ENCODE results near the gene CYSRT1.

Gene CYSRT1

GRCh38 chr9:137212520-137212919, 12.5 kb upstream of the CYSRT1 start:
- DNase-seq (ENCODE audit: low read depth in 2 of 2) = no peak

- no peak for DNase-seq (ENCODE audit: low read depth in 2 of 2)
Measured at GRCh38 chr9:137213160-137214060, 11.6 kb upstream of the CYSRT1 start.

GRCh38 chr9:137214620-137215019, 10.4 kb upstream of the CYSRT1 start:
- DNase-seq (ENCODE audit: low read depth in 2 of 2) = no peak

GRCh38 chr9:137215196-137215986, 9.6 kb upstream of the CYSRT1 start:
- DNase-seq (ENCODE audit: low read depth in 2 of 2) = no peak

- no peak for DNase-seq (ENCODE audit: low read depth in 2 of 2)
Measured at GRCh38 chr9:137216188-137216965, 8.6 kb upstream of the CYSRT1 start.

GRCh38 chr9:137217276-137218211, 7.4 kb upstream of the CYSRT1 start:
- DNase-seq (ENCODE audit: low read depth in 2 of 2) = no peak

- no peak for DNase-seq (ENCODE audit: low read depth in 2 of 2)
Measured at GRCh38 chr9:137218212-137218753, 6.7 kb upstream of the CYSRT1 start.

- DNase-seq (ENCODE audit: low read depth in 2 of 2) = no peak
Measured at GRCh38 chr9:137218754-137219271, 6.2 kb upstream of the CYSRT1 start.

GRCh38 chr9:137219757-137220316, 5.1 kb upstream of the CYSRT1 start:
- DNase-seq (ENCODE audit: low read depth in 2 of 2) = no peak

- DNase-seq (ENCODE audit: low read depth in 2 of 2) = no peak
Measured at GRCh38 chr9:137220317-137221094, 4.5 kb upstream of the CYSRT1 start.

- DNase-seq (ENCODE audit: low read depth in 2 of 2) = no peak
Measured at GRCh38 chr9:137221095-137221505, 3.9 kb upstream of the CYSRT1 start.

GRCh38 chr9:137221506-137222111, 3.4 kb upstream of the CYSRT1 start:
- DNase-seq (ENCODE audit: low read depth in 2 of 2) = no peak

- DNase-seq (ENCODE audit: low read depth in 2 of 2) = no peak
Measured at GRCh38 chr9:137222190-137223077, 2.5 kb upstream of the CYSRT1 start, which contains the start of gene RNF208. Gene RNF208 (minus strand): TSS chr9:137222240. CDS start chr9:137221212, 1,028 bp downstream.

- DNase-seq (ENCODE audit: low read depth in 2 of 2) = peak; percentile 97 to 98
Measured at GRCh38 chr9:137223078-137223970, 1.6 kb upstream of the CYSRT1 start.

GRCh38 chr9:137225699-137226331, 841 bp downstream of the CYSRT1 start:
- DNase-seq (ENCODE audit: low read depth in 2 of 2) = no peak

Data from stimulated activated CD4-positive, alpha-beta T cell treated with anti-CD3 and anti-CD28 coated beads, Interleukin-12 subunit alpha, Interleukin-12 subunit beta, amount 100 ng/mL, for 24 hours (primary cell).